Left hindlimb (tissue), 1 donor: ENCODE data around the gene KCNK16.

Experiments used
- DNase-seq: peaks from one replicate; pipeline ENCODE4 v3.0.0-alpha.2; 2018

The KCNK16 gene

GRCh38 chr6:39322306-39322850 is at the start of gene KCNK16:
Gene KCNK16, minus strand, starts transcription at chr6:39322702. Its CDS starts 162 bp downstream, at chr6:39322540.
- no peak for DNase-seq

GRCh38 chr6:39370390-39370789 is 47.9 kb upstream of the KCNK16 start:
- DNase-seq: no peak

GRCh38 chr6:39369987-39370386 is 47.5 kb upstream of the KCNK16 start:
- DNase-seq: no peak

- DNase-seq: no peak
Observed at GRCh38 chr6:39367700-39368099, 45.2 kb upstream of the KCNK16 start.

GRCh38 chr6:39366931-39367618 is 44.6 kb upstream of the KCNK16 start:
- no peak for DNase-seq

GRCh38 chr6:39365281-39366074 is 43.0 kb upstream of the KCNK16 start:
- no peak for DNase-seq

GRCh38 chr6:39363280-39363679 is 40.8 kb upstream of the KCNK16 start:
- DNase-seq: no peak

GRCh38 chr6:39362487-39362865 is 40.0 kb upstream of the KCNK16 start:
- no peak for DNase-seq

GRCh38 chr6:39361657-39362486 is 39.4 kb upstream of the KCNK16 start:
- DNase-seq: peak; percentile 76

GRCh38 chr6:39360378-39360777 is 37.9 kb upstream of the KCNK16 start:
- no peak for DNase-seq

- DNase-seq: peak; percentile 57
Observed at GRCh38 chr6:39357998-39358686, 35.6 kb upstream of the KCNK16 start.

- DNase-seq: no peak
Observed at GRCh38 chr6:39353698-39354315, 31.3 kb upstream of the KCNK16 start.

- no peak for DNase-seq
Observed at GRCh38 chr6:39350723-39351505, 28.4 kb upstream of the KCNK16 start.

- DNase-seq: no peak
Observed at GRCh38 chr6:39348740-39349139, 26.2 kb upstream of the KCNK16 start.

- DNase-seq: peak; percentile 77
Observed at GRCh38 chr6:39347906-39348585, 25.5 kb upstream of the KCNK16 start.

- DNase-seq: no peak
Observed at GRCh38 chr6:39347206-39347605, 24.7 kb upstream of the KCNK16 start.

GRCh38 chr6:39344821-39345280 is 22.3 kb upstream of the KCNK16 start:
- DNase-seq: no peak

GRCh38 chr6:39343396-39343870 is 20.9 kb upstream of the KCNK16 start:
- no peak for DNase-seq

GRCh38 chr6:39342692-39343395 is 20.3 kb upstream of the KCNK16 start:
- DNase-seq: no peak

- DNase-seq: no peak
Observed at GRCh38 chr6:39341937-39342336, 19.4 kb upstream of the KCNK16 start.
